Transverse colon (tissue), 4 donors: ENCODE measurements around the gene ARL5A. TPM values are rescaled to one million over a fixed set of nuclear protein-coding genes. Genes with fewer than 3 reads are reported as not detected.
A peak's percentile ranks its signal among the peaks of the same experiment; 100 is the strongest.

ENCODE experiments used
- DNase-seq: peaks from one replicate; pipeline ENCODE4 v3.0.0-alpha.2; 2019
- H3K27ac ChIP-seq, 4 donors: fragments of 200-600 bp; sonication (generic); 2 replicates each; pipeline ENCODE4 v1.5.1; 2016 to 2018; ENCODE audit warnings: inconsistent platforms in 4 of 4
- H3K27me3 ChIP-seq: fragments of 200-600 bp; sonication (generic); 2 replicates; pipeline ENCODE4 v1.5.1; 2017; ENCODE audit warnings: inconsistent platforms
- H3K36me3 ChIP-seq, 4 donors: fragments of 200-600 bp; sonication (generic); 2 replicates each; pipeline ENCODE4 v1.5.1; 2017 to 2019; ENCODE audit warnings: inconsistent platforms in 4 of 4
- H3K4me1 ChIP-seq, 4 donors: fragments of 200-600 bp; sonication (generic); 2 replicates each; pipeline ENCODE4 v1.5.1; 2017 to 2020; ENCODE audit warnings: inconsistent platforms in 4 of 4
- H3K4me3 ChIP-seq, 4 donors: fragments of 200-600 bp; sonication (generic); 1 replicate in 1 of 4; 2 replicates in 3 of 4; pipeline versions ENCODE4 v1.5.1 to v1.6.1; 2017 to 2019; ENCODE audit warnings: inconsistent platforms in 4 of 4
- H3K9me3 ChIP-seq, 2 donors: fragments of 200-600 bp; sonication (generic); 2 replicates each; pipeline ENCODE4 v1.5.1; 2017 to 2019; ENCODE audit warnings: inconsistent platforms in 2 of 2
- EP300 ChIP-seq: sonication (generic); formaldehyde crosslinking; IDR thresholded peaks from one replicate; pipeline ENCODE4 v1.6.1; 2017; ENCODE audit warnings: antibody characterized with exemption, low read depth
- POLR2A ChIP-seq: fragments of 450-650 bp; IDR thresholded peaks from one replicate; pipeline ENCODE4 v1.6.1; 2016; ENCODE audit warnings: antibody characterized with exemption, mild to moderate bottlenecking, moderate library complexity
- POLR2AphosphoS5 ChIP-seq, 3 donors: sonication (generic); formaldehyde crosslinking; IDR thresholded peaks; one replicate each; pipeline ENCODE4 v1.6.1; 2016; ENCODE audit warnings: antibody characterized with exemption in 3 of 3
- WGBS, 2 donors: methylation state at CpG; one replicate each; pipeline ENCODE4 v1.1.5; 2018; ENCODE audit warnings: low coverage in 1 of 2; 5-methylcytosine and 5-hydroxymethylcytosine counted together
- in situ Hi-C, 4 donors: fragments of 200-750 bp; cut with MboI; loops; one replicate each; pipeline versions ENCODE4 v1.15.0 to v1.15.1; 2017; ENCODE audit warnings: low sequenced_read_pairs in 3 of 4, low pct_ligation_motif_present in 1 of 4, low pct_unique_long_range_greater_than_20kb in 1 of 4
- intact Hi-C: fragments of 100-400 bp; cut with DNase I; formaldehyde crosslinking; loops from one replicate; pipeline ENCODE4 v1.15.1; 2023; ENCODE audit warnings: low total_unique reads
- total RNA-seq, 4 donors: library from RNA; depleted of rRNA; stranded (reverse); fragments of >200 nt; gene quantifications; one replicate each; pipeline ENCODE4 v1.1.0, GENCODE V29; 2016
- TF ChIP-seq, protein P1 (sequence below), 5 experiments: fragments of 200-600 bp in 3 of 5; fragments of 450-650 bp in 2 of 5; sonication (generic) in 3 of 5; IDR thresholded peaks; 1 replicate in 2 of 5; 2 replicates in 3 of 5; pipeline ENCODE4 v1.5.1; 2016 to 2017; ENCODE audit warnings: antibody characterized with exemption in 5 of 5, inconsistent platforms in 3 of 5, mild to moderate bottlenecking in 2 of 5, moderate library complexity in 1 of 5

The ARL5A gene
- total RNA-seq, 4 donors from 2014 or later, result 6.6 to 42.2 (median 23.6) TPM

DNA sequence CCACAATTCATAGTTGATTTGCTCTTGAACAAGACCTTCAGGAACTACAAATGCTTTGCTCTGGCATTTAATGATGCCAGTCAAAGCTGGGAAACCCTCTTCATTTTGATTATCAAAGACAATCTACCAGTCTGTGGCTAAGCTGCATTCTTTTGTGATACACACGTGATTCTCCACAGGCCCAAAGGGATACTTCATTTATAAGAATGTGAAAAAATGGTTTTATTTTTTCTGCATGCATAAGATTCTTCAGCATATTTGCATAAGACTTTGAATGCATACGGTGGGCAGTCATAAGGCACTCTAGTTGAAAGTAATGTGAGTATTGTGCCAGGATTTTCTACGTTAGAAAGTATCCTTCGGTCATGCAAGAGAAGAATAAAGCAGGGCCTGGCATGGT lies 33.0 kb upstream of the ARL5A start:
- 67% methylated on average over 3 to 4 of the region's 4 CpGs for WGBS, 2 donors
- H3K9me3 ChIP-seq, result no peaks in the 10 kb centered on the region
- in situ Hi-C loops (no loop called here), intact Hi-C loops (no loop called here)
- no peak overlapping the region for H3K4me3 ChIP-seq
- TF ChIP-seq, protein P1, sequence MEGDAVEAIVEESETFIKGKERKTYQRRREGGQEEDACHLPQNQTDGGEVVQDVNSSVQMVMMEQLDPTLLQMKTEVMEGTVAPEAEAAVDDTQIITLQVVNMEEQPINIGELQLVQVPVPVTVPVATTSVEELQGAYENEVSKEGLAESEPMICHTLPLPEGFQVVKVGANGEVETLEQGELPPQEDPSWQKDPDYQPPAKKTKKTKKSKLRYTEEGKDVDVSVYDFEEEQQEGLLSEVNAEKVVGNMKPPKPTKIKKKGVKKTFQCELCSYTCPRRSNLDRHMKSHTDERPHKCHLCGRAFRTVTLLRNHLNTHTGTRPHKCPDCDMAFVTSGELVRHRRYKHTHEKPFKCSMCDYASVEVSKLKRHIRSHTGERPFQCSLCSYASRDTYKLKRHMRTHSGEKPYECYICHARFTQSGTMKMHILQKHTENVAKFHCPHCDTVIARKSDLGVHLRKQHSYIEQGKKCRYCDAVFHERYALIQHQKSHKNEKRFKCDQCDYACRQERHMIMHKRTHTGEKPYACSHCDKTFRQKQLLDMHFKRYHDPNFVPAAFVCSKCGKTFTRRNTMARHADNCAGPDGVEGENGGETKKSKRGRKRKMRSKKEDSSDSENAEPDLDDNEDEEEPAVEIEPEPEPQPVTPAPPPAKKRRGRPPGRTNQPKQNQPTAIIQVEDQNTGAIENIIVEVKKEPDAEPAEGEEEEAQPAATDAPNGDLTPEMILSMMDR (IDR thresholded peaks at IDR 0.05), result no peak
- no peak for TF ChIP-seq POLR2A
- no peak for TF ChIP-seq POLR2AphosphoS5 (IDR thresholded peaks at IDR 0.05)
- TF ChIP-seq EP300, result no peak
- H3K4me1 ChIP-seq, result no peaks in the 10 kb centered on the region
- no peaks in the 10 kb centered on the region for H3K27me3 ChIP-seq
- H3K36me3 ChIP-seq, result no peaks in the 10 kb centered on the region
- no peak overlapping the region for H3K27ac ChIP-seq
- DNase-seq, result no peak

DNA sequence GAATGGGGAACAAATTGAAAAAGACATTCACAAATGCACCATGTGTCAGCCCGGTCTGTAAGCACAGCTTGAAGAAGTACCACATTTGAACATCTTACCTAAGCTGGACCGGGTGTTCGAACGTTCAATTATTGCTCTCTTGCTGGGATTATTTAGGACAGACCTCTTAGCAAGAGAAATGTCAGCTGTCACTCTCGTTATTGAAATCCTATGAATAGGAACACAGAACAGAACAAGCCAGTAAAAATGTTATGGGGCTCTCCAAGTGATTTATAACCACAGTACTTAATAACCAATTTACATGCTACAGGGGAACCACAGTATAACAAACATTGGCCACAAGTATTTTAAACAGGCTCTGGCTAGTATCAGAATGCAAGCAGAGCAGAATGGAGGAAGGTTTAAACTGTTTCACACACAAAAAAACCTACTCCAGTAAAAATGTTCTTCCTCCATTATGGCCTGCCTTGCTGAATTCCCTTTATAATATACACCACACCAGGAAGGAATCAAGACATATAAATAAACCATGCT lies 32.5 kb upstream of the ARL5A start:
- intact Hi-C loops, result no loop called here
- no peaks in the 10 kb centered on the region for H3K27me3 ChIP-seq
- 80 to 100% methylated on average over 1 to 5 of the region's 5 CpGs for WGBS, 2 donors
- no peaks in the 10 kb centered on the region for H3K9me3 ChIP-seq
- no peak for DNase-seq
- no peak overlapping the region for H3K4me3 ChIP-seq
- no peaks in the 10 kb centered on the region for H3K4me1 ChIP-seq
- no peaks in the 10 kb centered on the region for H3K36me3 ChIP-seq
- H3K27ac ChIP-seq, result no peak overlapping the region
- TF ChIP-seq EP300 (no peak), POLR2AphosphoS5 (IDR thresholded peaks at IDR 0.05) (peak in 1 of 3 donors; percentile 55), POLR2A (no peak)
- TF ChIP-seq, protein P1 (IDR thresholded peaks at IDR 0.05), result no peak
- in situ Hi-C loops, result no loop called here

DNA sequence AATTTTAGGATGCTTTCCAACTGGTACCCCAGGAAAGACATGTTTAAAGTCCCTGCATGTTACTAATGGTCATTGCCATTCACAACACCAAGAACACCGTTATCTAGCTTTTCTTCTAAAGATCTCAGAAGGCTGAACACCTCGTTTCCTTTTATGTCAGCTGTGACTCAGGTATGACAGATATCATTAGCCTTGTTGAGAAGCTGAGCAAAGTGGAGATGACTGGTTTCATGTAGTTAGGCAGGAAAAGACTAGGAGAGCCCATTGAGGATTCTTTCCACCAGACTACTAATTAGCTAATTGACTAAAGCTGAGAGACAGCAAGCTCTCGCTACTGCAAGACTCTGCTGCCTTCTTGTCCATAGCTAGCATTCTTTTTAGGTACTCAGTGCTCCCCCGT lies 32.0 kb upstream of the ARL5A start:
- Histone ChIP-seq H3K36me3 (no peaks in the 10 kb centered on the region), H3K4me3 (no peak overlapping the region), H3K9me3 (no peaks in the 10 kb centered on the region), H3K27me3 (no peaks in the 10 kb centered on the region), H3K27ac (no peak overlapping the region), H3K4me1 (no peaks in the 10 kb centered on the region)
- intact Hi-C loops, result no loop called here
- TF ChIP-seq POLR2A (no peak), EP300 (no peak), POLR2AphosphoS5 (IDR thresholded peaks at IDR 0.05) (no peak)
- TF ChIP-seq, protein P1 (IDR thresholded peaks at IDR 0.05), result no peak
- DNase-seq, result no peak
- 74 to 90% methylated on average over 4 of the region's 4 CpGs for WGBS, 2 donors
- in situ Hi-C loops, result no loop called here

DNA sequence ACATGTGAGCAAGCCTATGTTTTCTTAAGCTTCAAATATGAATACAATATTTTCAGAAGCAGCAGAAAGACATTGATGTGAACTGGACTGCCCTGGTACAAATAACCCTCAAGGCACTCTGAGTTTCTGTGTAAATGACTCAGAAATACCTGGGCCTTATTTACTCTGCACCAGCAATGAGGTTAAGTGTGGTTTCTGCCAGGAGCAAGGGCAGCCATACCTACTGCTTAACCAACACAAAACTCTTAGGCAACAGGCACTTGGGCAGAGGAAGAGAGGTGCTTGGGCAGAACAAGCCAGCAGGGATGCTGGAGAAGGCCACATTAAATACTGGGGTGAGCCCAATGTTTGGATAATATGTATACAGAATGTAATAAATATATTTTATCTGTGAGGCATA lies 29.4 kb upstream of the ARL5A start:
- H3K36me3 ChIP-seq, result no peaks in the 10 kb centered on the region
- no peak overlapping the region for H3K27ac ChIP-seq
- intact Hi-C loops (no loop called here), in situ Hi-C loops (no loop called here)
- no peaks in the 10 kb centered on the region for H3K9me3 ChIP-seq
- no peak overlapping the region for H3K4me3 ChIP-seq
- no peak for DNase-seq
- TF ChIP-seq, protein P1 (IDR thresholded peaks at IDR 0.05), result no peak
- TF ChIP-seq EP300 (no peak), POLR2AphosphoS5 (IDR thresholded peaks at IDR 0.05) (no peak), POLR2A (no peak)
- no peaks in the 10 kb centered on the region for H3K4me1 ChIP-seq
- no peaks in the 10 kb centered on the region for H3K27me3 ChIP-seq
